HCT116 (cell line): ENCODE results near the gene SLC25A48.
A peak's percentile ranks its signal among the peaks of the same experiment; 100 is the strongest.

ENCODE experiments used
- CEBPB ChIP-seq: IDR thresholded peaks from 2 replicates; pipeline ENCODE4 v1.6.1; 2012; ENCODE audit warnings: low read depth
- ELF1 ChIP-seq: IDR thresholded peaks from 2 replicates; pipeline ENCODE4 v1.6.1; 2012; ENCODE audit warnings: low read depth, borderline replicate concordance
- EZH2 ChIP-seq: fragments of 200-600 bp; sonication (generic); IDR thresholded peaks from 2 replicates; pipeline ENCODE4 v1.6.1; 2017; ENCODE audit warnings: antibody characterized with exemption, mixed run types
- EZH2phosphoT487 ChIP-seq: fragments of 200-600 bp; IDR thresholded peaks from 2 replicates; pipeline ENCODE4 v1.6.1; 2018; ENCODE audit warnings: antibody characterized with exemption, borderline replicate concordance
- POLR2A ChIP-seq: IDR thresholded peaks from 2 replicates; pipeline ENCODE4 v1.7.0; 2011; ENCODE audit warnings: borderline replicate concordance; ENCODE audit not compliant: insufficient read depth, insufficient read length; ENCODE audit errors: extremely low read depth
- POLR2AphosphoS5 ChIP-seq: IDR thresholded peaks from 2 replicates; pipeline ENCODE4 v1.6.1; 2011; ENCODE audit warnings: mild to moderate bottlenecking, low read depth, low read length, moderate library complexity
- RAD21 ChIP-seq: IDR thresholded peaks from 2 replicates; pipeline ENCODE4 v1.6.1; 2012; ENCODE audit warnings: low read depth, mild to moderate bottlenecking
- SIN3A ChIP-seq: IDR thresholded peaks from 2 replicates; pipeline ENCODE4 v1.6.1; 2012; ENCODE audit warnings: low read depth
- SRF ChIP-seq: IDR thresholded peaks from 2 replicates; pipeline ENCODE4 v1.6.1; 2012; ENCODE audit warnings: low read depth
- YY1 ChIP-seq: IDR thresholded peaks from 2 replicates; pipeline ENCODE4 v1.6.1; 2011; ENCODE audit warnings: low read length, low read depth, moderate library complexity, mild to moderate bottlenecking; ENCODE audit not compliant: insufficient replicate concordance; ENCODE audit errors: extremely low read depth
- TF ChIP-seq, protein P1 (sequence below), 3 experiments: fragments of 200-600 bp in 1 of 3; sonication (generic) in 1 of 3; IDR thresholded peaks in 2 of 3; conservative IDR thresholded peaks in 1 of 3; 2 replicates each; pipeline ENCODE4 v1.5.1; 2012 to 2017; ENCODE audit warnings: low read depth in 2 of 3, low read length in 2 of 3, antibody characterized with exemption in 1 of 3, borderline replicate concordance in 1 of 3, control low read depth in 1 of 3, mild to moderate bottlenecking in 1 of 3, mixed read lengths in 1 of 3, mixed run types in 1 of 3, moderate library complexity in 1 of 3; ENCODE audit not compliant: insufficient read depth in 1 of 3
- TF ChIP-seq, protein P2 (sequence below): IDR thresholded peaks from 2 replicates; pipeline ENCODE4 v1.6.1; 2012
- TF ChIP-seq, protein P3 (sequence below): IDR thresholded peaks from 2 replicates; pipeline ENCODE4 v1.6.1; 2012; ENCODE audit warnings: low read depth
- TF ChIP-seq, protein P4 (sequence below): IDR thresholded peaks from 2 replicates; pipeline ENCODE4 v1.6.1; 2012

DNA sequence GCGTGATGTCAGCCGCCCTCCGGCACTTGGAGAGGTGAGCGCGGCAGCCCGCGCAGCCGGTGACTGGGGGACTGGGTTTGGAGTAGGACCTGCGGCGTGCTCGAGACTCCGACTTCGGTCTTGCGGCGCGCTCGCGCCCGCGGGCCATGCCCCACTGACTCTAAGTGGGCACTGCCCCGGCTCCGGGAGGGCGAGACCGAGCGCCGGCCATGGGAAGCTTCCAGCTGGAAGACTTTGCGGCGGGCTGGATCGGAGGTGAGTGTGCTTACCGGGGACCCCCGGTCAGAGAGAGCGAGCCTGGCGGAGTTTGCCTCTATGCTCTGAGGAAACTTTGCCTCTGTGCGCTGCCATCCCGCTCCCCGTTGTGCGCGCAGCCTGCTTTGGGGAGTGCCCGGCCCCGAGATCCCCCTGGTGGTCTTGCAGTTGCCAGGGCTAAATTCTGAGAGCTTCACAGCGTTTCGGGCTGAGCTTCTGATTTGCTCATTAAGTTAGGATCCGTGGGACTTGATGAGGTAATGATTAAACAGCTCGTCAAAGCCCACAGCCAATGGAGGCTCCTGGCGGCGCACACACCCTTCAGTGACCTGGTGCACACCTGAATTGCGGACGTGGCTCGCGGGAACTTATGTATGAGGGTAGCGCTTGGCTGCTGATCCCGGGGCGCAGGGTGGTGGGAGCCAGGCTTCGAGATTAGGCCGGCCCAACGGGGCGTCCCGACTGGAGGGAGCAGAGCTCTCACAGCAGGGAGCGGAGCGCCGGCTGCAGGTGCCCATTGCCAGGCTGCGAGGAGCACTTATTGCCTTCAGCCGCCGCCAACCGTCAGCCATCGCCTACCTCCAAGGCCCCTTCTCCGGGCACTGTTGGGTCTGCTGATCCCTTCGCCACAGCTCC is at the start of gene SLC25A48:
- TF ChIP-seq, protein P1, sequence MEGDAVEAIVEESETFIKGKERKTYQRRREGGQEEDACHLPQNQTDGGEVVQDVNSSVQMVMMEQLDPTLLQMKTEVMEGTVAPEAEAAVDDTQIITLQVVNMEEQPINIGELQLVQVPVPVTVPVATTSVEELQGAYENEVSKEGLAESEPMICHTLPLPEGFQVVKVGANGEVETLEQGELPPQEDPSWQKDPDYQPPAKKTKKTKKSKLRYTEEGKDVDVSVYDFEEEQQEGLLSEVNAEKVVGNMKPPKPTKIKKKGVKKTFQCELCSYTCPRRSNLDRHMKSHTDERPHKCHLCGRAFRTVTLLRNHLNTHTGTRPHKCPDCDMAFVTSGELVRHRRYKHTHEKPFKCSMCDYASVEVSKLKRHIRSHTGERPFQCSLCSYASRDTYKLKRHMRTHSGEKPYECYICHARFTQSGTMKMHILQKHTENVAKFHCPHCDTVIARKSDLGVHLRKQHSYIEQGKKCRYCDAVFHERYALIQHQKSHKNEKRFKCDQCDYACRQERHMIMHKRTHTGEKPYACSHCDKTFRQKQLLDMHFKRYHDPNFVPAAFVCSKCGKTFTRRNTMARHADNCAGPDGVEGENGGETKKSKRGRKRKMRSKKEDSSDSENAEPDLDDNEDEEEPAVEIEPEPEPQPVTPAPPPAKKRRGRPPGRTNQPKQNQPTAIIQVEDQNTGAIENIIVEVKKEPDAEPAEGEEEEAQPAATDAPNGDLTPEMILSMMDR (IDR thresholded peaks at IDR 0.05 in 2 of 3, conservative IDR thresholded peaks at IDR 0.05 in 1 of 3; ENCODE audit: borderline replicate concordance in 1 of 3, insufficient read depth in 1 of 3, low read depth in 2 of 3, low read length in 2 of 3) = peak in 2 of 3 experiments; percentile 36 to 72; a peak in 3 of 6 replicates
- TF ChIP-seq, protein P2, sequence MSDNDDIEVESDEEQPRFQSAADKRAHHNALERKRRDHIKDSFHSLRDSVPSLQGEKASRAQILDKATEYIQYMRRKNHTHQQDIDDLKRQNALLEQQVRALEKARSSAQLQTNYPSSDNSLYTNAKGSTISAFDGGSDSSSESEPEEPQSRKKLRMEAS = peak; percentile 43; the same call in 1 of the 2 replicates
- TF ChIP-seq POLR2A (no peak), EZH2 (no peak), YY1 (no peak), RAD21 (no peak), CEBPB (no peak), SIN3A (no peak), POLR2AphosphoS5 (no peak), EZH2phosphoT487 (no peak), ELF1 (no peak), SRF (no peak)
- TF ChIP-seq, protein P3, sequence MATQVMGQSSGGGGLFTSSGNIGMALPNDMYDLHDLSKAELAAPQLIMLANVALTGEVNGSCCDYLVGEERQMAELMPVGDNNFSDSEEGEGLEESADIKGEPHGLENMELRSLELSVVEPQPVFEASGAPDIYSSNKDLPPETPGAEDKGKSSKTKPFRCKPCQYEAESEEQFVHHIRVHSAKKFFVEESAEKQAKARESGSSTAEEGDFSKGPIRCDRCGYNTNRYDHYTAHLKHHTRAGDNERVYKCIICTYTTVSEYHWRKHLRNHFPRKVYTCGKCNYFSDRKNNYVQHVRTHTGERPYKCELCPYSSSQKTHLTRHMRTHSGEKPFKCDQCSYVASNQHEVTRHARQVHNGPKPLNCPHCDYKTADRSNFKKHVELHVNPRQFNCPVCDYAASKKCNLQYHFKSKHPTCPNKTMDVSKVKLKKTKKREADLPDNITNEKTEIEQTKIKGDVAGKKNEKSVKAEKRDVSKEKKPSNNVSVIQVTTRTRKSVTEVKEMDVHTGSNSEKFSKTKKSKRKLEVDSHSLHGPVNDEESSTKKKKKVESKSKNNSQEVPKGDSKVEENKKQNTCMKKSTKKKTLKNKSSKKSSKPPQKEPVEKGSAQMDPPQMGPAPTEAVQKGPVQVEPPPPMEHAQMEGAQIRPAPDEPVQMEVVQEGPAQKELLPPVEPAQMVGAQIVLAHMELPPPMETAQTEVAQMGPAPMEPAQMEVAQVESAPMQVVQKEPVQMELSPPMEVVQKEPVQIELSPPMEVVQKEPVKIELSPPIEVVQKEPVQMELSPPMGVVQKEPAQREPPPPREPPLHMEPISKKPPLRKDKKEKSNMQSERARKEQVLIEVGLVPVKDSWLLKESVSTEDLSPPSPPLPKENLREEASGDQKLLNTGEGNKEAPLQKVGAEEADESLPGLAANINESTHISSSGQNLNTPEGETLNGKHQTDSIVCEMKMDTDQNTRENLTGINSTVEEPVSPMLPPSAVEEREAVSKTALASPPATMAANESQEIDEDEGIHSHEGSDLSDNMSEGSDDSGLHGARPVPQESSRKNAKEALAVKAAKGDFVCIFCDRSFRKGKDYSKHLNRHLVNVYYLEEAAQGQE = no peak
- TF ChIP-seq, protein P4, sequence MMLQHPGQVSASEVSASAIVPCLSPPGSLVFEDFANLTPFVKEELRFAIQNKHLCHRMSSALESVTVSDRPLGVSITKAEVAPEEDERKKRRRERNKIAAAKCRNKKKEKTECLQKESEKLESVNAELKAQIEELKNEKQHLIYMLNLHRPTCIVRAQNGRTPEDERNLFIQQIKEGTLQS = no peak
